Stimulated activated CD8-positive, alpha-beta memory T cell treated with anti-CD3 and anti-CD28 coated beads, Interleukin-7, amount 100 ng/mL, for 48 hours (primary cell): Measurements from ENCODE around the gene TRAPPC11.

Source experiments
- DNase-seq, 2 donors: peaks; one replicate each; pipeline ENCODE4 v3.0.0-alpha.2; 2020; ENCODE audit warnings: low read depth in 1 of 2; ENCODE audit errors: extremely low read depth in 1 of 2

Gene TRAPPC11

DNA sequence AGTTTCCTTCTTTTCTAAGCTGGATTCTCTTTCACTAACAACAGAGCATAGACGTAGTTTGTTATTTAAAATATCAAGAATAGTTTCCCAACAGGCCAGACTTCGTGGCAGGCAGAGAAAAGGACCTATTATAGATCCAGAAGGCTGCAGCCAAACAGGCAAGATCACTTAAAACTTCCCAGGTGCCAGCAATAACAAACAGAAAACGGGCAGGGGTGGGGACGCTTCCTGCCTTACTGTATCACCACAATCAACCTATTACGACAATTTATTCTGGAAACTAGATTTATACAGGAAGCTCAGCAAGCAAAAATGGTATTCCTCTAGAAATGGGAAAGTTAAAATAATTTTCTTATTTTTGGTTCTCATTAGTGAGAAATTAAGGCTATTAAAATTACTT lies 22.2 kb upstream of the TRAPPC11 start:
- no peak for DNase-seq

DNA sequence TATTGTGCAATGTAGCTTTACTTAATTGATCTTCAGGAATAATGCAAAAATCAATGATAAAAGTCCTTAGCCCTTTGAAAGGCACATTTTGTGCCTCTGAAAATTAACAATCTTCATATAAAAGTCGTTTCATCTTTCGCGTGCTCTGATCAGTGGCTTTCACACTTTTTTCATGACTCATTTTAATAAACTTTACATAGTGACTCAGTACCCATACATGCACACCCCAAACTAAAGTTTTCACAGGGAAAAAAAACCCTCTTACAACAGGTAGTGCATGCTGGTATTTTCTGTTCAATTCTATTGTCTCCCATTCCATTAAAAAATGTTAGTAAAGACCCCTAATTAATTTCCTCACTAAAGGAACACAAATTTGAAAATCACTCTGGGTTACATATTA lies 21.6 kb upstream of the TRAPPC11 start:
- DNase-seq, result no peak

DNA sequence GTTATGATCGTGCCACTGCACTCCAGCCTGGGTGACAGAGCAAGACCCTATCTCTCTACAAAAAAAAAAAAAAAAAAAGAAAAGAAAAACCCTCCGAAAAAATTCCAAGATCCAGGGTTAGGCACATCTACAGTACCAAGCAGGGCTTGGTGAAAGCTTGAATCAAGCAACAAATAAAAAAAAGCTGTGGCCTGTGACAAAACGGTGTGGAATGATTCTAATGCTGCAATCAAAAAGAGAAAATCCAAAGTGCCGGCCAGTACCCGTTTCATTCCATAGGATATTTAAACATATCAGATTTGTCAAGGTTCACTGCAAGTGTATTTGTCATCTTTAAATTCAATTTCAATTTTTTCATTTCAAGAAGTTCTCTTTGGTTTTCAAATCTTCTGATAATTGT lies 20.7 kb upstream of the TRAPPC11 start:
- DNase-seq, result no peak

DNA sequence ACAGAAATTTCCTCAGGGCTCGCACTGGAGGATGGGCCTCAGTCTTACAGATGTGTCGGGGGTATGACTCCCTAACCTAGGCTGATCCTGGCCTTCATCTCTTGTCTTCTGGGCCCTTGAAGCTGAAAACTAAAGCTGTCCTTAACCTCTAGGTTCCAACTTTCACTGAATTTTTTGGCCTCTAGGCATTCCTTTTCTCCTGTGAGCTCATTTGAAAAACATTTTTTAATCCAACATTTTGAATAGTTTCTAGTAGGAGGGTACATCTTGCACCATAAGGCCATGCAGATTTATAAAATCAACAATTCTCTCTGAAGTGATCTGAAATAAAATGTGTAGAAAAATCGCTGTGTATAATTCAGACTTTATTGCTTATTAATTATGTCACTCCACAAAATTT lies 19.8 kb upstream of the TRAPPC11 start:
- no peak for DNase-seq

DNA sequence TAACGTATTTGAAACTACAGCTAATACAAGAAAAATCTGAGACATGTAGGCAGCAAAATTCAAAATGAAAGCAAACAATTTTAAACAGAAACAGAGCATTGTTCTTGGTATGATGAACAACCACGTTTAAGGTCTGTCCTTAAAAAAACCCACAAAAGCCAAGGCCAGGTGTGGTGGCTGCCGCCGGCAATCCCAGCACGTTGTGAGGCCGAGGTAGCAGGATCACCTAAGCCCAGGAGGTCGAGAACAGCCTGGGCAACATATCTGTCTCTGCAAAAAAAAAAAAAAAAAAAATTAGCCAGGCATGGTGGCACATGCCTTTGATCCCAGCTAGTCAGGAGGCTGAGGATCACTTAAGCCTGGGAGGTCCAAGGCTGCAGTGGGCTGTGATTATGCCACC lies 13.8 kb upstream of the TRAPPC11 start:
- no peak for DNase-seq

DNA sequence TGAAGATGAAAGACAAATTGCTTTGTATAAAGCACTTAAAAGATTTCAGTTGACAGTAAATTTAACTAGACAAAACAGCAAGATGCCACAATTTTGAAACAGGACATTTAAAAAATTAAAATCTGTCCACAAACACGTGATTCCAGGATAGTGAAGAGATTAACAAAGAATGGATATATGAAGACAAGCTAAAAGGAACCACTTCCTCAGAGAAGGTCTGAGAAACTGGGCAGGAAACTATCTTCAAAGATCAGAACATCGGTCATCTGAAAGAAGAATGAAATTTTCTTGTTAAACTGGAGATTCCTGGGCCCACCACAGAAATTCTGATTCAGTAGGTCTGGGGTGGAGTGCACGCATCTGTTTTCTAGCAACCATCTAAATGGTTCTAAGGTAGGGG lies 1.5 kb upstream of the TRAPPC11 start:
- no peak for DNase-seq

DNA sequence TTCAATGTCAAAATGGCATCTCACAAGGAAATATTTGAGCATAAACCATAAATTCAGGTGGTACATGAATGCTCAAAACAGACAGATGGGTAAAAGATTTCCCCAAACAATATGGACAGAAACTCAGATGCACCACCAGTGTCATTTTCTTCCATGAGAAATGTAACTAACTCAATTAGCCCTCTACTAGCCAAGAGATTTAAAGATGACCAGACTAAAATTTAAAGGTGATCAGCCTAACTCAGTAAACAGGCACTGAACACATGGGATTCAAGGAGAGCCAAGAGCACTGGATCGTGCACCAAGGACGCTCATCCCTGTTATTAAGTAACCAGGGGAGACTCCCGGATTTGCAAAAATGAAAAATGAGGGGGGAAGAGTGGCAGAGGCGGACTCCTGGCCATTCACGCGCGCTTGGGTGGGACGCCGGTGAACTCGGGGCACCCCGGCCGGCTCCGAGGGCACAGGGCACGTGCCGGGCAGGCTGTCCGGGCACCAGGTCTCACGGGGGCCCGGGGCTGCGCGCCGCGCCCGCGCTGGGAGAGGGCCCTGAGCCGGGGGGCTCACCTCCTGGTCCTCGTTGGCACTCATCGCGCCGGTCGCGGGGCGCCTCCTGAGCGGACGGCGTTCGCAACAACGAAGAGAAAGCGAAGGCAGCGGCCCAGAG lies 598 bp upstream of the TRAPPC11 start:
- no peak for DNase-seq

DNA sequence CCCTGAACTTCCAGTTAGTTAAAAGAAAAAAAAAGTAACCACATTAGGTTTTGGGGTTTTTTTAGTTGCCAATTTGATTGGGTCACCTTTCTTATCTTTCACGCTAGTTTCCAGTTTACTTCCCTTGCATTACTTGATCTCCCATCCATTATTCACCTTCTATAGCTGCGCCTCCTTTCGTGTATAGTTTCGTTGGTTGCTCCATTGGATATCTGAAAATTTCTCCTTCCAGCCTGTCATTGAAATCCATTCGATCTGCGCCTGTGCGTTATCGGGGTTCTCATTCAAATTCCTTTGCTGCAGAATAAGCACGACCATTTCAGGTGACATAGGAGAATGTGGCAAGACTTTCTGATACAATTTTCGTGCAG lies 764 bp downstream of the TRAPPC11 start:
- no peak for DNase-seq

DNA sequence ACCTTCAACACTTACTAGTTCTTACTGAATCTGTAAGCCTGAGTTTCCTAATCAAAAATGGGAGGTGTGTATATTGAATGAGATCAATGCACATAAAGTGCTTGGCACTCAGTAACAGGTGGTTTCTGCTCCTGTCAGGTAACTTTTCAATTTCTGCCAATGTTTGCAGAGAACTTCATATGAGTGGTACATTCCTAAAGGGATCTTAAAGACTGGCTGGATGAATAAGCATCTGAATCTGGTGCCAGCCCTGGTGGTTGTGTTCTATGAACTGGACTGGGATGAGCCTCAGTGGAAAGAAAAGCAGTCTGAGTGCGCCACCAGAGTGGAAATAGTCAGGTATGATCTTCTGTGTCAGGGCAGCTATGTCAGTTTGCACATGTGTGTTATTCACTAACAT lies 7.0 kb downstream of the TRAPPC11 start:
- no peak for DNase-seq

DNA sequence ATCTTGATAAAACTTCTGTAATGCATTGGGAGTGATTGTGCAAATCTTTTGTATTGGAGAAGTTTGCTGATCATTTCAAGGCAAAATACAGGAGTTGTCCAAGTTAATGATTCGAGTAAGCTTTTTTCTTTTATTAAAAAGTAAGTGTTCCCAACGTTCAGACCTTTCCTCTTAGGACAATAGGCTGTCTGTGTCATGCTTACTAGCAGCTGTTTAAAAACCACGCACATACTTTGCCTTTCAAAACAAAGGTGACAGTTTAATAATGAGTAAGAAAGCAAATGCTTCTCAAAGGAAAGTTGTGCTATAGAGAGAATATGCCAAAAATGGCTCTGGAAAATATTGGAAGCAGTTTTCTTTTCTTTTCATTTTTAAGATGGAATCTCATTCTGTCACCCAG lies 11.2 kb downstream of the TRAPPC11 start:
- DNase-seq, result no peak

DNA sequence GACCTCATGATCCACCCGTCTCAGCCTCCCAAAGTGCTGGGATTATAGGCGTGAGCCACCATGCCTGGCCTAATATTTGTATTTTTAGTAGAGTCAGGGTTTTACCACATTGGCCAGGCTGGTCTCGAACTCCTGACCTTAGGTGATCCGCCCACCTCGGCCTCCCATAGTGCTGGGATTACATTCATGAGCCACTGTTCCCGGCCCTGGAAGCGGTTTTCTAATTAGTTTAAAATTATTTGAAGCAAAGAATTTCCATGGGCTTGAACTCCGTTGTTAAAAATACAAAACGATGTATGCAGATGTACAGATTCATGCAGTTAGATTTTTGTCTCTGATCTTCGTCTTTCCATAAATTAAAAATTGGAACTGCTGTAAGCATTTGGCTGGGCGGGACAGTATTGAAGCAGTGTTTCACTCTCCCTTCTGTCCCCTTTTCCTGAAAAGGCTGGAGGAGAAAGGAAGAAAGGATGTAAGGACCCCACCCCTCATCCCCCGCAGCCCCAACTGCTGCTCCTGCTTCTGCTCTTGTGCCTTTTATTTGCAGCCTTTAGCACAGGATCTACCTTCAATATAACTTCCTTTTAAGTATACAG lies 12.0 kb downstream of the TRAPPC11 start:
- no peak for DNase-seq

DNA sequence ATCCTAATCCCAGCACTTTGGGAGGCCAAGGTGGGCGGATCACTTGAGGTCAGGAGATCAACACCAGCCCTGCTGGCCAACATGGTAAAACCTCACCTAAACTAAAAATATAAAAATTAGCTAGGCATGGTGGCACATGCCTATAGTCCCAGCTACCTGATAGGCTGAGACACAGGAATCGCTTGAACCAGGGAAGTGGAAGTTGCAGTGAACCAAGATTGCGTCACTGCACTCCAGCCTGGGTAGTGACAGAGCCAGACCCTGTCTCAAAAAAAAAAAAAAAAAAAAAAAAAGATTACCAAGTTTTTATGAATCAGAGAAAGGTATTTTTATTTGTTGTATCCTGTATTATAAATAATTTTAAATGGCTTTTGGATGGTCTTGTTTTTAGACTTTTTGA lies 15.1 kb downstream of the TRAPPC11 start:
- DNase-seq, result no peak

DNA sequence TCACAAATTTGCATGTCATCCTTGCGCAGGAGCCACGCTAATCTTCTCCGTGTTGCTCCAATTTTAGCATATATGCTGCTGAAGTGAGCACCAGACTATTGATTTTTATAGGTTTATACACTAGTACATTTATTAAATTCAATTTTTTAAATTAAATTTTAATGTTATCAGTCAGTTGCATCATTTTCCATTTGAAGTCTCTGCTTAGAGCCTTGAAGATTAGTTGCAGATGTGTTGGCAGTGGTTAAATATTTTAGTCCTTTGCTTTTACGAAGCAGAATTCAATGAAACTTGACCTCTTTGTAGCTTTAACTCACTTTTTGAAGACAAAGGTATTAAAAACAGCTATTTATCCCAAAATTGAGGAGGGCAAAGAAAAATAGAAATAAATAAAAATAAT lies 16.5 kb downstream of the TRAPPC11 start:
- DNase-seq, result no peak

DNA sequence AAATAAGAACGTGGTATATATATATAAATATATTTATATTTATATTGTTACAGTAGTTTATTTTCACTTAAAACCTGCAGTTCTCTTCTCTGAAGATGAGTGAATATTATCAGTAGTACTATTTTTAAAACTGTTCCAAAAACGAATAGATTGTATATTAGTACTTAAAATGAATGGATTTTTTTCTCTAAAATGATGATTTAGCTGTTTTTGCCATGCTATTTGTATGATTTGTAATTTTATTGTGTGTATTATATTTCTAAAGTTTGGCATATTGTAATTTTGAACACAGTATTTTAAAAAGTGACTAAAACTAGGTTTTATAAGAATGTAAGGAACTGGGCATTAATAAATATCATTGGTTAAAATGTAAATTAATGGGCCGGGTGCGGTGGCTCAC lies 22.0 kb downstream of the TRAPPC11 start:
- no peak for DNase-seq

DNA sequence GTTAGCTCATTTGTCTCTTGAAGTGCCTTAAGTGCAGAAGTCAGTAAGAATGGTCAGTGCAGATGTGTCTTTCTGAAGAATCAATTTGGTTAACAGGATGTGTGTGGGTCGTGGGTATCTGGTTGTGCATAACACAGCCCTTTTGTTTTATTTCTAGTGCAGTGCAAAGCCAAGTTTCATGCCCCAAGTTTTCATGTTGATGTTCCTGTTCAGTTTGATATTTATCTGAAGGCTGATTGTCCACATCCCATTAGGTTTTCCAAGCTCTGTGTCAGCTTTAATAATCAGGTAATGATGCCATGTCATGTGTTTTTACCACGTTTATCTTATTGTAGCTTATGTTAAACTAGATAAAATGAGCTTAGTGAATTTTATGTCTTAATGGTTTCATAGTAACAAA lies 27.4 kb downstream of the TRAPPC11 start:
- no peak for DNase-seq

DNA sequence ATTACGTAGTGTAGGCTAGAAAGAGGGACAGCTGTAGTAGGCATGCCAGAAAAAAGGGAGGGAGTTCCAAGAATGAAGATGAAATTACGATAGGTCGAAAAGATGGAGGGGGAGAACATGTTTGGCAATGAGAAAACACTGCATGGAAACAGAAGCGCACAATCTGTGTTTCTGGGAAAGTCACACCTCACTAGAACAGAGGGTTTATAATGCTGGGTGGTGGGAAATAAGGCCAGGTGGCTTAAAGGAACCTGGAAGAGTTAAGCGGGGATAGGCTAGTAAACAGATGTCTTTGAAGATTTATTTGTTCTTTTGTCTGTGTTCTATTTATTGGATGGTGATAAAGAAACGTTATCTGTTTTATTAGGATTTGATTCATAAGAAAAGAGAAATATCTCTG lies 29.1 kb downstream of the TRAPPC11 start:
- no peak for DNase-seq

DNA sequence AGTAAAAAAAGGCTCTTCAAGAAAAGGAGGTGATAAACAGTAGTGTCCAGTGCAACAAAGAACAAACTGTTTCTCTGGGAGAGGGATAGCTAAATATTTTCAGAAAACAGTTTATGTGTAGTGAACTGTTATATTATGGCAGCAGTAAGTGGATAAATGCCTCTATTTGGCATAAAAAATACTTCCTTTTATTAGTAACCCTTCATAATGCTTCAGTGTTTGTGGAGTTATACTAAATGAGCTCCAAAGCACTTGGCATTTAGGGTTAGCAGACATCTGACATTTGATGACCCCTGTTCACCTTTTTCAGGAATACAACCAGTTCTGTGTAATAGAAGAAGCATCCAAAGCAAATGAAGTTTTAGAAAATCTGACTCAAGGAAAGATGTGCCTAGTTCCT lies 31.9 kb downstream of the TRAPPC11 start:
- no peak for DNase-seq

DNA sequence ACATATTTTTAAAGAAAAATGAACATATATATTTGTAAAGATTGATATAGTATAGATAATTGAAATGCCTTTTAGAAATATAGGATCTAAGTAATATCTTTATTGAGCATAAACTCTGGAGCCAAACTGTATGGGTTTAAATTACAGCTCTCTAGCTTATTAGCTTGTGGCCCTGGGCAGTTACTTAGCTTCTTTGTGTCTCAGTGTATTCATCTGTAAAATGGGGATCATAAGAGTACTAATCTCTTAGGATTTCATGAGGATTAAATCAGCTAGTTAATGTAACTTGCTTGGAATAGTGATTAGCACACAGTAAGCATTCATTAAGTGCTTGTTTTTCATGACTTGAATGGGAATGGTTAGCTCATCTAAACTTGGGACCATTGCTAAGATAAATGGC lies 32.8 kb downstream of the TRAPPC11 start:
- DNase-seq, result no peak

DNA sequence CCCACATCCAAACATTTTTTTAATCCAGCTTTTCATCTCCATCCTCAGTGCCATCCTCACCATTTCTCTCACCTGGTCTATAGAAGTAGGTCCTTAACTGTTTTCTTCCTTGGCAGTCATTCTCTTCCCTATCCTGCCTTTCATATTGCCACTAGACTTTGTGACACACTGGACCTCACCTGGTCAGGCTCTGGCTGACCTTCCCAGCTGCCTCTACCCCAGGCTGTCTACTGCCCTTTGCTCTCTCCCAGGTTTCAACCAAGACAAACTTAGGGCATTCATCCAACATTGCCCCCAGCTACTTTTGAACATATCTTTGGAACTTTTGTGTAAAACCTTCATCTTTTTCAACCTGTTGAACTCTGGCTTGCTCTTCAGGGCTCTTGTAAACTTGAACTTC lies 39.8 kb downstream of the TRAPPC11 start:
- DNase-seq, result no peak

DNA sequence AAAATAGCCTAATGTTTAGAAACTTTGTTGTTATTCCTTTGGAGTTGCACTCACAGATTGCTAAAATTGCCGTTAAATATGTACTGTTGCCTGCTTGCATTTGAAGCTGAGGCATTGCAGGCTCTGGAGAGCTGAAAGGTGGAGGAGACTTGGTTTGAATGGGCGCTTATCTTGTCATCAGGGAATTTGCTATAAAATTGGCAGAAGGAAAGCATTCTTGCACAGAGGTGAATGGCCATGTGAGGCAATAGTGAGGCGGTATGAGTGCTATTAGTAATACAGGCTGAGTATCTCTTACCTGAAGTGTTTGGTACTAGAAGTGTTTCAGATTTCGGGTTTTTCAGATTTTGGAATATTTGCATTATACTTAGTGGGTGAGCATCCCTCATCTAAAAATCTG lies 41.3 kb downstream of the TRAPPC11 start:
- no peak for DNase-seq

DNA sequence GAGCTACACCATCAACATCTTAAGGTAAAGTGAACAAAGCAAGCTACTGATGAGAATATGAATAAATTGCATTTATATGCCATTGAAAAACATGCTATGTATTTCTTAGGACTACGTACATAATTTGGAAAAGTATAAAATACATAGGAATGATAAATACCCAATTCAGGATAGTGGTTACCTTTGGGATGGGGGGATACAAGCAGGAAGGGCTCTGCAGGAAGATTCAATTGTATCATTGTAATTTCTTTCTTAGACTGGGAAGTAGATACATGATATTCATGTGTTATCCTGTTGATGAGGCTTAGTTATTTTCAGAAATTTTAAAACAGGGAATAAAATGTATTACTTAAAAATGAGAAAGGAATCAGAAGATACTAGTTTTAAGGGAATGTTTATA lies 43.4 kb downstream of the TRAPPC11 start:
- DNase-seq, result no peak

DNA sequence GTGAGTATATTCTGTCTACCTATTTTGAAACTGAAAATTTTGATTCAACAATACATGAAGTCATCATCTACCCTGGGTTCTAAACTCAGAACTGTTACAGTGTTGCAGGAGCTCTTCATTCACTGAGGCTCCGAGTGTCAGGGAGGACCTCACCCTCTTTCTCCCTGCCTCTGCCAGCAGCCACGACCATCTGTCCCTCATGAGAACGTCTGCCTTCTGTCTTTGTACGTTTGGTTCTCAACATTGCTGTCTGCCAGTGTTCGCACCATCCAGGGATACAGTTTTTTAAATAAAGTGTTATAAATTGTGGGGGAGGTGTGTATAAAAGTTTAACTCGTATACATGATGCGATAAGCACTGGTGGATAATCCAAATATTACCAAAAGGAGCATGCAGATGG lies 55.5 kb downstream of the TRAPPC11 start:
- DNase-seq, result no peak

DNA sequence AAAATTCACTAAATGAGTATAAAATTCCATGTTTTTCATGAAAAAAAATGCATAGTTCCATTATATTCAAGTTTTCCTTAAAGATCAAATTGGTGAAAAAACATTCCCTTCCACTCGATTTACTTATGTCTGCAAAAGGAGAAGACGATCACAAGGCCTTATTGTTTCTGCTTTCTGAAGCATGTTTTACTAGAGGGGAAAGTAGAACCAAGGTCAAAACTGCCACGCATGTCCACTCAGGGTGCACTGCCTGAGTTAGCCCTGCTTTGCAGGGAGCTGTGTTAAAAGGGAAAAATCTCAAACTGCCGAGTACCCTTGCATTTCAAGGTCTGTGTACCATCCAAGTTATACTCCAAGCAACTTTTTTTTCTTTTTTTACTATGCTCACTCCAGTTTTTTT lies 57.2 kb downstream of the TRAPPC11 start:
- no peak for DNase-seq
